Cerebellar cortex (tissue), 1 donor: ENCODE measurements around the gene WNT5A.
"Not testable (repeated sequence)": the region's sequence is repeated elsewhere in the genome, so short reads cannot be mapped to it uniquely, and the experiment has no call there.

Experiments used
- DNase-seq: peaks from one replicate; pipeline ENCODE4 v3.0.0-alpha.2; 2015; ENCODE audit warnings: low spot score

Gene WNT5A

DNA sequence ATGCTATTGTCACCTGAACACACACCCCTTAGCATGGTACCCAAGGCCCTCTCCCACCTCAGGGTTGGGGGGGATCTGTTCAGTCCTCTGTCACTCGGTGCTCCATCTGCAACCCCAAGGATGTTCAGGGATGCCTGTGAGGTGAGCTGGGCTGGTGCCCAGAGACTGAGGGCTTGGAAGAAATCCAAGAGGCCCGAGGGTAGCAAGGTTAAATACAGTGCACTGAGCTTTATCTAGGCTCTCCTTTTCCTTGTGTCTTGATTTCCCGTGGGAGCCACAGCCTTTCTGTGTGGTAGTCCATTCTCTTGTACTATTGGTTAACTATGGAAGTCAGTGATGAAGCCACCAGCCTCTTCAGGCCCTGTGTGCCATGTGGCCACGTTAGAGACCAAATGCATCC is 18.7 kb upstream of the WNT5A start:
- no peak for DNase-seq

DNA sequence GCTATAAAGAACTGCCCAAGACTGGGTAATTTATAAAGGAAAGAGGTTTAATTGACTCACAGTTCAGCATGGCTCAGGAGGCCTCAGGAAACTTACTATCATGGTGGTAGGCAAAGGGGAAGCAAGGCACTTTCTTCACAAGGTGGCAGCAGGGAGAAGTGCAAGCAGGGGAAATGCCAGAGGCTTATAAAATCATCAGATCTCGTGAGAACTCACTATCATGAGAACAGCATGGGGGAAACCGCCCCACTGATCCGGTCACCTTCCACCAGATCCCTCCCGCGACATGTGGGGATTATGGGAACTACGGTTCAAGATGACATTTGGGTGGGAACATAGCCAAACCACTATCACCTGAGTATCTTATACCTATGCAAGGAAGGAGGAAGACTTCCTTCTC is 18.0 kb upstream of the WNT5A start:
- not testable (repeated sequence) for DNase-seq

DNA sequence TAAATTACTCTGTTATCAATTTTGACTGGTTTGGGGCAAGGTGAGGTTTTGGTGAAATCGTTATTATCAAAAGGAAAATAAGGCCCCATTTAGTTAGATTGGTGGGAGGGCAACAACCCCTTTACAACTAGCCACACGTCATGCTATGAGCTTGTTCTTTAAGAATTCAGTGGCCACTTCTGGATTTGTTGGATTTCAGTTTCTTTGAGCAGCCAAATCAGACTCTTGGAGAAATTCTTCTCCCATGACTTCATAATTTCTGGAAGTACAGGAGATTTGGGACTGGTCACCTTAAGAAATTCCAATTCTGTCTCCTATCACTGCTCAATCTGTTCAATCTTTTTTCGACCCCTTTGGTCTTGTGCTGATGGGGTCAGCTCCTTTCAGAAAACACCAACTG is 14.8 kb upstream of the WNT5A start:
- DNase-seq: no peak

DNA sequence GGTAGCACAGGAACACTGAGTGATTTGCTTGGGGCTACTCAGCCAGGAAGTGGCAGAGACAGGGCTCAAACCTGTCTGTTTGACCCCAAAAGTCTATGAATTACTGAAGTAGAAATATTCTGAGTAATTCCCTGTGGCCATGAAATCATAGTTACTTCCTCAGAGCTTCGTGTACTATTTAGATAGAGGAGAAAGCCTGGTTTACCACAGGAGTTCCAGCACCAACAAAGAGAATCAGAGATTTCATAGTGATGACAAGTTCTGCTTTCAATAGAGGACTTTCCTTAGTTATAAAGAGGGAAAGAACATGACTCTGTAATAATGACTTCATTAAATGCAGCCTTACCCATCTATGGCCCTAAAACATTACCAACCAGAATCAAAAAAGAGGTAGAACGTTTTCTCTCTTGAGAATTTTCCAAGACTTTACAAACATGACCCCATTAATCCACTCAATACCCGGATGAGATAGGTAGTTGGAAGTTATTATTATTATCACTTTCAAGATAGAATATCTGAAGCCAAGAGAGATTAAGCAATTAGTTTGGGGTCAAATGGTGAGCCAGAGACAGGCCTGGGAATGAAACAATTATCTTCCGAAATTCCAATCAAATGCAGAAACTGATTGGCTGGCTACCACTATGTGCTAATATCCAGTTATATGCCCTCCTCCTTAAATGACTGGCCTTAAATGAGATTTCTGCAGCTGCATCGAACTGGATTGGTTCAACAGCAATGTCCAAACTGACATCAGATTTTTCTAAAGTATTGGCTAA is 13.6 kb upstream of the WNT5A start:
- DNase-seq: no peak

DNA sequence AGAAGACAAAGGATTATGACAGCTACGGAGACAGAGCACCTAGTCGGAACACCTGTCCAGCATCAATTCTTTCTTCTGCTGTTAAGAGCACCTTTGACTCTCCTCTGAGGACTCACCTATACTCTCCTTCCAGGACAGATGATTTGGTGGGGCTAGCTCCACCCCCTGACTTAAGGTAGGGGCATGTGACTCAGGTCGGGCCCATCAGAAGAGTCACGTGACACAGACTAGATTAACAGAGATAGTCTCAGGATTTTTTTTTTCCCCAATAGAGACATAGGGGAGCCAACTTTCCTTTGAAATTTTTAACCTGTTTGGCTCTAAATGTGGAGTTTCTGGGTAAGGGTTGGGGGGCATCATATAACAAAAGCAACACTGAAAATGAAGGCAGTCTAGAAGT is 11.4 kb upstream of the WNT5A start:
- no peak for DNase-seq

DNA sequence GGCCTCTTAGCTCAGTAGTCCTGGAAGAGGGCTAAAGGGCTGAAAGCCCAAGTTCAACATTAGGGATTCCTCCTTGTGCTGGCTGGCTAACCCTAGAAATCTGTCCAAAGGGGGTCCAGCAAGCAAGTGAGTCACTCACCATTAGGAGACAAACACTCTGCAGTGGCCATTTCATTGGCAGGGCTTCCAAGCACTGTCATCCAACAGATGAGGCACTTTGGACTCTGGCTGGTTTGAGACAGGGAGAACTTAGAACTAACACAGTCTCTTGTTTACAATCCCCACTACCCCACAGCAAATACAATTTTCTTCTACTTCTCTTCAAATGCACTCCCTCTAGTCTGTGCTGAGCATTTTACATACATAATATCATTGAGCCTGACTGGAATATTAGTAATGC is 10.1 kb upstream of the WNT5A start:
- no peak for DNase-seq

DNA sequence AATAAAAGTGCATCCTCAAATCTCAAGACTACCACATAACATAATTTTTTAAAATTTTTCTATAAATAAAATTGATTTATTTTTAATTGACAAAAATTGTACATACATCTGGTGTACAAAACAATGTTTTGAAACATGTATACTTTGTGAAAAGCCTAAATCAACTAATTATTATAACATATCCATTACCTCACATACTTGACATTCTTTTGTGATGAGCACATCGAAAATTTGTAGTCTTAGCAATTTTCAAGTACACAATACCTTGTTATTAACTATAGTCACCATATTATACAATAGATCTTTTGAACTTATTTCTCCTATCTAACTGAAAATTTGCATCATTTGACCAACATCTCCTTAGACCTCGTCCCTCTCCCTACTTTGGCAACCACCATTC is 7.9 kb upstream of the WNT5A start:
- no peak for DNase-seq

DNA sequence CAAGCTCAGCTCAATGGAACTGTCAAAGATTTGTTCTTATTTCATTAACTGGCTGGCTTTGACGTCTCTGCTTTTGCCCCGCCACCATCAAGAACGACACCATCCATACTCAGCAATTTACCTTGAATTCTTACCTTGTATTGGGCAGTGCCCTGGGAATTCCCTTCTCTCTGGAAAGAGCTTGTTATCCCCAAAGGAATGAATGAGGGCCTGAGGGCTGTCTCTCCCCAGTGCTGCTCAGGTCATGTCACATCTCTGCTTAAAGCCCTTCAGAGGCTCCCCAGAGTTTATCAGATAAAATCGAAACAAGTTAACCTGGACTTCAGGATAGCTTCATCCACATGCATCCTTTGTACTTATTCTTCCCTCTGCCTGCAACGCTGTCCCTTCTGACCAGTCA is 5.9 kb upstream of the WNT5A start:
- DNase-seq: no peak

DNA sequence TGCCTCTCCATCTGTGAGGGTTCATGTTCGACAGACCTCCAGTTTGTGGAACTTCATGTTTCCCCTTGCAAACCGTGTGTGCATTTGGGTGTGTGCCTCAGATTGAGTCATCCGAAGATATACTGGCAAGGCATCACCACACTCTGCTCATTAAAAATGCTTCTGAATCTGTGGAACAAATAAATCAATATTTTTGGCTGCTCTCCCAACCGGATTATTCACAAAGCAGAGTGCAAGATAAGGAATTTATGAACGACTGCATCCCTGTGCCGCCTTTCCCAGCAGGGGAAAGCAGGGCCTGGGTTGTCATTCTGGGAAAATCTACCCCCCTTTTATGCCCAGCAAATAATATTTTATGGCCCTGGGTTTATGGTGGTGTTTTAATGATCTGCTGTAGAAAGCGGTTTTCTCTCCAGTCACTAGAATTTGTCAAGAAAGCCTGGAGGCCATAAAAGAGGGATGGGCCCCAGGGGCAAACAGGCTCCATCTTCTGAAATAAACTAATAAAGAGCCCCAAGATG is 4.2 kb upstream of the WNT5A start:
- DNase-seq: no peak

DNA sequence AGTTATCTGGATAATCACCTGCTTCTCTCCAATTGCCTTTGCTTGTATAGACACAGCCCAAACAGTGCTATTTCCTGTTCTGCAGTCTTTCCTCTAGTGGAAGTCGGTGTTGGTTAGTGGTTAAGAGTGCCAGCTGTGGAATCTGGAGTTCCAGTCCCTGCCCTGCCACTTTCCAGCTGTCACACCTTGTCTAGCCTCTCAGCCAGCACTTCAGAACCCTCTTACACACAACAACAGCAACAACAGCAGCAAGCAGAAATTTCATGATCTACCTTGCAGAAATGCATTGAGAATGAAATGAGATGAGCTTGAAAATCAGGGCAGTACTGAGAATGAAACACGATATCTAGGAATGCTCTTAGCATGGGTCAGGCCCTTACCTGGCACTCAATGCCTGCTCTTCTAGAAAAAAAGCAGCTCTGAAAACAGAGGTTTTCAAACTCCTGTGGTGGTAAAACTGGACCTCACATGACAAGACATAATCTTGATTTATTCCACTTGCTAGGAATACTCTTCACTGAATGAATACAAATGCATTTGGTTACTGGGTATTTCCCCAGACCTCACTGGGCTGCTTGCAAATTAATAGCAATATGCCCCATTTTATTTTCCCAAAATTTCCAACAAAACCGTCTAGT is 3.3 kb upstream of the WNT5A start:
- no peak for DNase-seq

DNA sequence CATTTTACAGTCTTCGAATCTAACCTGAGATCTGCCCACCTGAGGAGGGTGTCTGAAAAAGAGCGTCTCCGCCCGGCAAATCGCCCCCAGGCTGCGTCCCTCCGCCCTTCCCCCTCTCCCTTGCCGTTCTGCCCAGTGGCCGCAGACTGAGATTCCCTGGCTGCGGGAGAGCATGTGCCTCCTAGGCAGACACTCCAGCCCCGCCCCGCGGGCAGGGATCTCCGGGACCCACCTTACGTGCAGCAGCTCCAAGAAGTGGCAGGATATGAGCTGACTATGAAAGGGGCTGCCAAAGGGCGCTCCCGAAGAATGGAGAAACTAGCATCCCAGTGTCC is 2.7 kb upstream of the WNT5A start:
- DNase-seq: no peak

DNA sequence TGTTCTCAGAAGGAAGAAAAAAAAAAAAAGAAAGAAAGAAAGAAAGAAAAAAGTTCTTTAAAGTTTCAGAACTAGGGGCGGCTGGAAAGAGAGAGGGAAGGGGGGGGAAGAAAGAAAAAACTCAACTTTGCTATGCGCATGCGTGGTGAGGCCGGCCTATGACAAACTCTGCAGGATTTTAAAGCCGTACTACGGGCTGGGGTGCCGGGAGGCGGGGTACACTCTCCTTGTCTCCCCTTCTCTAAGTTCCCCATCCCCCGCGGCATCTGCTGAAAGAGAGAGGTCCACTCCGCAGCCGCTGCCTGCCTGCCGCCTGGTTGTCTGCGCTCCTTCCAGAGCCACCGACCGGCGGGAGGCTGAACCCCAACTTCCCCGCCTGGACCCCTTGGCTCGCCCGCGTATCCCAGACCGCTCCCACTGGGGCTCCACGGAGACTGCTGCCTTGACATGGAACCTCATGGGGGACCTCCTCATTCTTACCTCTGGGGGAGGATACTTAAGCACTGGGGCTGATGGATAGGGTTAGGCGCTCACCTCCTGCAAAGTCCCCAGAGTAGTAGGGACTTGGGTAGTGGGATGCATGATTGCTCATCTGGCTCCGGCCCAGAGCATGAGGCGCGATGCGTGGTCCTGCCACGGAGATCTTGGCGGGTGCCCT is 1.4 kb upstream of the WNT5A start:
- DNase-seq: peak; percentile 62

DNA sequence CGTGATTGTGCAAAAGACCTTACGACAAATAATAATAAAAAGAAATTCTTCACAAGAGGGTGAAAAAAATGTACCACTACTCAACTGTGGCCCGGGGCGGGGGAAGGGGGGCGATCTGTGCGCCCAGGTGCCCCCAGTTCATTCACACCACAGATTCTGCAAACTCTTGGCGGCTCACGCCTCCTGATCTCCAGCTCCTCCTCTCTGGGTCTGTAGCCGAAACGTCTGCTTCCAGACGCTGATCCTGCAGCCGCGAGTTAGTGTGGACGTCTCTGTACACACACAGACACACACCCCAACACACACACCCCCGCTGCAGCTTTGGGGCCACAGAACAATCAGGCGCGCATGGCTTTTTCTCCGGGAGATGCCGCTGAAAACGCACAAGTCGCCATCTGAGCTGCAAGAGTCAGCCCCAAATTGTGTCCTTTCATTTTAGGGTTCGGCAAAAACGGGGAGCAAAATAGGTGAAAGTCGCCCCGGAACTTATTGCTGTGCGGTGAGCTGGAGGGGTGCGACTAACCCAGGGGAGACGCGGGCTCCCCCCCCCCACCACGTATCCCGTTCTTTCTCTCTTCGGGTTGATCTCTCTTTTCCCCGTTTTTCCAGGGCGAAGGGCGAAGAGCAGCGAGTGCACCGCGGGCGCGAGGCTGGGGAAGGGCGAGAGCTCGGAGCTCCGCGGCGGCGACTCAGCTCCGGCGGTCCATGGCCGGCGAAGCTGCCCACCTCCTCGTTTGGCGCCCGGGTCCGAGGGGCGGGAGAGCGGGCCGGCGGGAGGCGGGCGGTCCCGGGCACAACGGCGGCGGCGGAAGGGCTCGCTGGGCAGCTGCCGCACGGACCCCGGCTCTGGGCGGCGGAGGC is 505 bp upstream of the WNT5A start:
- DNase-seq: peak; percentile 39

DNA sequence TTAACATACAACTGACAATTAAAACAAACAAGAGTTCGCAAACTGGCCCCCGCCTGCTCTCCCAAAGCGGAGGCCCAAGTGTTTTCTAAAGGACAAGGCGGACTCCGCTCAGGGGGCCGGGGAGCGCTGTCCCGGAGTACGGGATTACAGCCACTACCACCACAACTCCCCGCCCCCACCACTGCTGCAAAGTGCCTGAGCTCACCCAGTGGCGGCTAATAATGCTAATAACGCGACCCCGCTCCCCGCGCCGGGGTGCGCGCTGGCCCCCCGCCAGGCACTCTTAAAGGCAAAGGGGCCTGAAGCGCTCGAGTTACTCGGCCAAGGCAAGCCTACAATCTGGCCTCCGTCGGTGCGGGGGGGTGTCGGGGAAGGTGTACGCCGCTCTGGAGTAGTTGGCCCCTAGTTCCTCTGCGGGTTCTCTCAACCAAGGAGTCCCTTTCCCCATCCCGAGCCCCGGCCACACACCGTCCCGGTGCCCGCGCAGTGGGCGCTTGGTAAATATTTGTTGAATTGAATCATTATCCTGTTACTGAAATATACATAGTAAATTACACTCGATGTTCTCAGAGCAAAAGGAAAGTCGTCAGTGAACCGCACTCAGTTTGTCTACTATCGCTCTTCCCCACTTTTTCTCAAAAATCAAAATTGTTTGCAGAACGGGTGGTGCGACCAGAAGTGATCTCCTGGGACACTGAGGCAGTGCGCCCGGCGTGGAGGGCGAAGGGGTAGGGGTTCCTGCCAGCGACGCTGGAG is 827 bp downstream of the WNT5A start:
- DNase-seq: no peak

DNA sequence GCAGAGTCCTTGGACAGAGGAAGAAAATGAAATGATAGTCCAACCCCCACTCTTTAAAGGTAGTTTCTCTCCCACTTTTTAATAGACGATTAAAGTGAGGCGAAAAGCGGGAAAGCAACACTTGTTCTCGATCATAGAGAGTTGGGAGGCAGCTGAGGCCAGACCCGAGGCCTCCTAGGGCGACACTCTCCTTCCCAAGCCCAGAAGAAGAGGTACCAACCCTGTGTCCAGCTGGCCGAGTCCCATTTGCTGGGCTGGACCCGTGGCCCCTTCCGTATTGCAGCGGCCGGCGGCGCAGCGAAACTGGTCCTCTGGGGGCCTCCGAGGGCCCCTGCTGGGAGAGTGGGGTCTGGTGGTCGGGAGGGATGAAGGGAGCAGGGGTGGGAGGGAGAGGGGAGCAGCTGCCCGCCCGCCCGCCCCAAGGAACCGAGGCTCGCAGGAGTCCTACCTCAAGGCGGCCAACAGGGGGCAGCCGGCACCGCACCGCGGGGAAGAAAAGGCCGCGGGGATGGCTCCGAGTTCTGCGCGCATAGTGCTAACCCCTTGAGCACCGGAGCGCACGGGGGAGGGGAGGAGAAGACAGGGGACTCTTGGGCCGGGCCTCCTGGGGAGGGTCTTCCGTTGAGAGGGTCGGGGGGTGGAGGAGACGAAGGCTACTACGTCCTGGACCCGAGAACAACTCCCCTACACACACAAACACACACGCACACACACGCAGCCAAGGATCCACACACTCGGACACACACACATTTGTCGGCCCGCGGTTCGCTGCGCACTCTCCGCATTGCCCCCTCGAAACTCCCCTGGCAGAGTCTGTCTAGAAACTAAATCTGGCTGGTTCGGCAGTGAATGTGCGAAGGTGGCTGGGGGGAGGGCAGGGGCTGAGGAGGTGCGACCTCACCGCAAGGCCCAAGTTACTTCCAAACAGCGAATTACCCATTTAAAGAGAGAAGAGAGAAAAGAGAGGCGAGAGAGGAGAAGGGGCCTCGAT is 2.0 kb downstream of the WNT5A start:
- DNase-seq: peak; percentile 73

DNA sequence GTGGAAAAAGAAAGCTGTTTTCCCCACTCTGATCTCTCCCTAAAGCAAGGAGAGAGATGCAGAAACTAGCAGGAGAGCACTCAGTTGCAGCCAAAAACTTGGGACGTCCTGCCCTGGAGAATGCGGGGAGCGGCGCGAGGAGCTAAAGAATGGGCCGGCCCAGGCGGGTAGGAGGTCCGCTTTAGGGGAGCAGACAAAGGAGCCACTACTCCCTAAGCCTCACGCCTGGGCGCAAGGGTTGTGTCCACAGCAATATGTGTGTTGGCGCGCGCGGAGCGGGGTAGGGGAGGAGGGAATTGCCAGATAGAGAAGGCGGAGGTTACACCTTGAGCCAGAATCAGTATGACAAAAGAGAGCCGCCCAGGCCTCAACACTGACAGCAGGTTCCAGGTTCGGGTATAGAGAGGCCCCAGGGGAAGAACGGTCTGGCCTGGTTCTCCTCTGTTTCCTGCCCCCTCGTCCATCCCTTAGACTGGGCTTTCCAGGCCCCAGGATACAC is 2.9 kb downstream of the WNT5A start:
- DNase-seq: no peak

DNA sequence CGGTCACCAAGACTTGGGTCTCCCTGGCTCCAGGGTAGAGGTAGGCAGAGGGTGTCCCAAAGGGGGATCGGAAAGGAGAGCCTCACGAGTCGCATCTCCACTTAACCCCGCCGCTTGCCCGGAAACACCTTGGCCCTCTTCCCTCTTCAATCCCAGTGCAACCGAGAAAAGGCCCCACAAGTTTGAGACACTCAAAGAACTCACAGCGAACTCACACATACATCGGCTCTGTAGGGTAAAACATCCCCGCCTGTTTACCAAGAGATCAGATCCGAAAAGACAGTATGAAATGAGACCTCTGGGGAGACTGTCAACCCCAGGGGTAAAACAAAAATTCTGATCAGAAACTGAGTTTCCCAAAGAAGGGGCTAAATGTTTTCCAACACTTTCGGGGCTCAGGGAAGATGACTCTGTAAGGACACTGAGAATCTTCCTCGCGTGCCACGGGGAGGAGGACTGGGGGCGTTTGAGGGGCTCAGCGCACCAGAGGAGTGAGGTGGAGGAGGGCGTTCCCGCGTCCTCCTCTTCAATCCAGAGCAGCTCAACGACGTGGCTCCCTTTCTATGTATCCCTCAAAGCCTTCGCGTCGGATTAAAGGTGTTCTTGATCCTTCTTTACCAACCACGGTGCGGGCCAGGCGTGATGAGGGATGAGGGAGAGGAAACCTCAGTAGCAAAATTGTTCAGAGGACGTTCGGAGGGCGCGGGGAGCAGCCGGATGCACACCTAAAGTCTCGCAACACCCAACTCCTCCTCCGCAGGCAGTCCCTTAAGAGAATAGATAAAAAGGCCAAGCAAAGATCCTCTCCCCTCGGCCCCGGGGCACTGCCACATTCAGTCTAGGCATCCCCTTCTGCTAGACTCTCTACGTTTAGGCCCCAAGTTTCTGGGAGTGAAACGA is 3.7 kb downstream of the WNT5A start:
- no peak for DNase-seq

DNA sequence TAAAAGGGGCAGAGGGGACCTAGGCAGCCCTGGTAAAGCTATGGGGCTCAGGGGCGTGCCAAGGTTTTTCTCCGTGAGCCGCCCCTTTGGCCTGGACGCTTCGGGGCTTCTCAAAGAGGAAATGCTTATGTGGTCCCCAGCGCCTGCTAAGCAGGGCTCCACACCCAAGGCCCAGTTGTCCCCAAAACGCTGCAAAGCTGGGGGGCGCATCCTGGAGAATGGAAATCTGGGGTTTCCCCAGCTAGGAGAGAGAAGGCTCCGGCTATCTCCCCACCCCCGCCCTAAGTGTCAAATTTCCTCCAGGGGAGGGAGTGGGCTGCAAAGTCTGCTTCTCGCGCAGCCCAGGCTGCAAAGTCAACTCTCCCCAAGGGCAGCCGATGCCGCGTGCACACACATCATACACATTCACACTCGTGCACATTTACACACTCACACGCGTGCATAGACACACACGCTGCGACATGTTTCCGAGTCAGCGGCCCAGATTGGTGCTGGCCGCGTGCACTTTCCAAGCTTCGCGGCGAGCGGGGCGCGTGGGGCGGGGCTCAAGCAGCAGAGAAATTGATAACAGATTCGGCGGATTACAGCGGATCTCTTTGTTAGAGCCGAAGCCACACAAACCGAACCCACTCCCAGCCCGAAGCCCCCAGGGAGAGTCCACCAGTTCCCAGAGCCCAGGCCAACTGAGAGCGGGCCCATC is 4.5 kb downstream of the WNT5A start:
- DNase-seq: no peak
